ENCODE results near the gene TLR2. TPM values are rescaled to one million over a fixed set of nuclear protein-coding genes. Genes with fewer than 3 reads are reported as not detected.

The TLR2 gene
- total RNA-seq, 2 experiments from 2014 or later: 0.56 to 1.8 TPM

GRCh38 chr4:153725136-153725830 is 41.2 kb downstream of the TLR2 start:
- Mint-ChIP-seq H3K9me3 (no peaks in the 10 kb centered on the region), H3K27me3 (peaks cover 3% of the 10 kb centered on the region), H3K4me1 (ENCODE audit: low read depth) (no peaks in the 10 kb centered on the region), H3K27ac (no peak overlapping the region), H3K4me3 (no peak overlapping the region), H3K36me3 (ENCODE audit: low read depth) (no peaks in the 10 kb centered on the region)
- DNase-seq: no peak
- TF ChIP-seq CTCF (IDR thresholded peaks at IDR 0.05): no peak
- ChIA-PET POLR2A (no interaction called here), CTCF (interaction anchor here (0.9 to 1.8 kb wide), 2 partner anchors 9 to 25 kb away, joined by 3 to 8 read pairs; no protein-coding TSS in a partner anchor)
- intact Hi-C loops (cut with micrococcal nuclease): no loop called here
- no peak for ATAC-seq

GRCh38 chr4:153725831-153726154 is 41.7 kb downstream of the TLR2 start:
- no peaks in the 10 kb centered on the region for H3K4me1 Mint-ChIP-seq (ENCODE audit: low read depth)
- TF ChIP-seq CTCF (IDR thresholded peaks at IDR 0.05): no peak
- H3K4me3 Mint-ChIP-seq: no peak overlapping the region
- ATAC-seq (no peak), DNase-seq (no peak)
- ChIA-PET CTCF (interaction anchor here (0.7 to 1.8 kb wide), 3 partner anchors 8 to 382 kb away, joined by 3 to 8 read pairs (median 4); no protein-coding TSS in a partner anchor), POLR2A (interaction anchor here (0.8 kb wide), 1 partner anchor 63 kb away, joined by 3 read pairs; no protein-coding TSS in a partner anchor)
- no peak overlapping the region for H3K27ac Mint-ChIP-seq
- H3K27me3 Mint-ChIP-seq: peaks cover 3% of the 10 kb centered on the region
- H3K36me3 Mint-ChIP-seq (ENCODE audit: low read depth): no peaks in the 10 kb centered on the region
- intact Hi-C loops (cut with micrococcal nuclease): no loop called here
- no peaks in the 10 kb centered on the region for H3K9me3 Mint-ChIP-seq

- Mint-ChIP-seq H3K4me3 (no peak overlapping the region), H3K36me3 (ENCODE audit: low read depth) (no peaks in the 10 kb centered on the region), H3K27ac (no peak overlapping the region), H3K9me3 (no peaks in the 10 kb centered on the region), H3K27me3 (peaks cover 1% of the 10 kb centered on the region), H3K4me1 (ENCODE audit: low read depth) (peaks cover 4% of the 10 kb centered on the region)
- ChIA-PET CTCF (interaction anchor here (1.2 to 1.7 kb wide), 2 partner anchors 22 to 57 kb away, joined by 4 to 5 read pairs; no protein-coding TSS in a partner anchor), POLR2A (no interaction called here)
- intact Hi-C loops (cut with micrococcal nuclease): no loop called here
- TF ChIP-seq CTCF (IDR thresholded peaks at IDR 0.05): no peak
- ATAC-seq (no peak), DNase-seq (no peak)
Measured at GRCh38 chr4:153728151-153728550, 44.1 kb downstream of the TLR2 start.

- Mint-ChIP-seq H3K4me1 (ENCODE audit: low read depth) (peaks cover 6% of the 10 kb centered on the region), H3K4me3 (no peak overlapping the region), H3K27me3 (peaks cover 1% of the 10 kb centered on the region), H3K36me3 (ENCODE audit: low read depth) (no peaks in the 10 kb centered on the region), H3K9me3 (no peaks in the 10 kb centered on the region), H3K27ac (no peak overlapping the region)
- intact Hi-C loops (cut with micrococcal nuclease): no loop called here
- ATAC-seq: no peak
- ChIA-PET CTCF (no interaction called here), POLR2A (no interaction called here)
- no peak for DNase-seq
- TF ChIP-seq CTCF (IDR thresholded peaks at IDR 0.05): no peak
Measured at GRCh38 chr4:153728660-153729059, 44.6 kb downstream of the TLR2 start.

GRCh38 chr4:153729895-153730294 is 45.8 kb downstream of the TLR2 start:
- Mint-ChIP-seq H3K36me3 (ENCODE audit: low read depth) (no peaks in the 10 kb centered on the region), H3K4me1 (ENCODE audit: low read depth) (peaks cover 8% of the 10 kb centered on the region), H3K27ac (no peak overlapping the region), H3K9me3 (no peaks in the 10 kb centered on the region), H3K4me3 (no peak overlapping the region), H3K27me3 (peaks cover 2% of the 10 kb centered on the region)
- DNase-seq (no peak), ATAC-seq (no peak)
- POLR2A ChIA-PET: no interaction called here
- TF ChIP-seq CTCF (IDR thresholded peaks at IDR 0.05): no peak
- intact Hi-C loops (cut with micrococcal nuclease): no loop called here
- CTCF ChIA-PET: interaction anchor here (1.1 to 1.2 kb wide), 2 partner anchors 19 kb away, joined by 3 to 4 read pairs; no protein-coding TSS in a partner anchor

All from activated CD8-positive, alpha-beta T cell treated with anti-CD3 and anti-CD28 coated beads for 36 hours (primary cell).